ENCODE results near the gene PHC2. TPM values are rescaled to one million over a fixed set of nuclear protein-coding genes. Genes with fewer than 3 reads are reported as not detected.

PHC2 gene
- total RNA-seq, 1 donor from 2014 or later, result 109 TPM

DNA sequence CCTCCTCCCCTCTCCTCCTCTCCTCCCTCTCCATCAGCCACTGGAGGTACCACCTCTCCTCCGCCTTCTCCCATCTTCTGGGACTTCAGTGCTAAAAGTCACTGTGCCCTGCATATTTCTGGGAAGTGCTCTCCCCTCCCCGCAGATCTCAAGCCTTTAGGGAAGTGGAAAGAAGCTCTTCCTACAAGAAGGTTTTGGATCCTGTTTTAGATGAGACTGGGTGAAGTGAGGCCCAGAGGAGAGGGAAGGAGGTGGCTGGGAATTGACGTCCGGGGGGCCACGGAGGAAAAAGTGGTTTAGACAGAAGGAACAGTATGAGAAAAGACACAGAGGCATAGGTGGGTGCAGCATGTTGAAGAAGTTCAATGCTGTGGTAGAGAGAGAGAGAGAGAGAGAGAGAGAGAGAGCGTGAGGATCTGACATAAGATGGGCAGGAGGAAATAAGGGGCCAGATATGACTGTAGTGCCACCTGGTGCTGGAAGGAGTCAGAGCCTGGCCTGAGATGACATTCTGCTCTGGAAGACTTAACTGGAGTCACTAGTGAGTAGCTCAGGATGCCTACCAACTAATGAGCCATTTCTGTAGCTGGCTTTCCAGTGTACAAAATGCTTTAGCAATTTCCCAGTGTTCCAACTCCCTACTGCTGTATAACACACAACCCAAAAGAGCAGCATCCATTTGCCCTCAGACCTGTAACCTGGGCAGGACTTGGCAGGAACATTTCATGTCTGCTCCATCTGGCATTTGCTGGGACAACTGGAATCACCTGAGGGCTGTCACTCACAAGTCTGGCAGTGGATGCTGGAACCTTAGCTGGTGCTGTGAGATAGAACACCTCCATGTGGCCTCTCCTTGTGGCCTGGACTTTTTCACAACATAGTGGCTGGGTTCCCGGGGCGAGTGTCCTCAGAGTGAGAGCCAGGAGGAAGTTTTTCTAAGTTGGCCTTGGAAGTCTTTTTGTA, 24.9 kb upstream of the PHC2 start:
- intact Hi-C loops (cut with DNase I), result no loop called here
- DNase-seq (ENCODE audit: low spot score) (no peak), ATAC-seq (peak; percentile 87)

DNA sequence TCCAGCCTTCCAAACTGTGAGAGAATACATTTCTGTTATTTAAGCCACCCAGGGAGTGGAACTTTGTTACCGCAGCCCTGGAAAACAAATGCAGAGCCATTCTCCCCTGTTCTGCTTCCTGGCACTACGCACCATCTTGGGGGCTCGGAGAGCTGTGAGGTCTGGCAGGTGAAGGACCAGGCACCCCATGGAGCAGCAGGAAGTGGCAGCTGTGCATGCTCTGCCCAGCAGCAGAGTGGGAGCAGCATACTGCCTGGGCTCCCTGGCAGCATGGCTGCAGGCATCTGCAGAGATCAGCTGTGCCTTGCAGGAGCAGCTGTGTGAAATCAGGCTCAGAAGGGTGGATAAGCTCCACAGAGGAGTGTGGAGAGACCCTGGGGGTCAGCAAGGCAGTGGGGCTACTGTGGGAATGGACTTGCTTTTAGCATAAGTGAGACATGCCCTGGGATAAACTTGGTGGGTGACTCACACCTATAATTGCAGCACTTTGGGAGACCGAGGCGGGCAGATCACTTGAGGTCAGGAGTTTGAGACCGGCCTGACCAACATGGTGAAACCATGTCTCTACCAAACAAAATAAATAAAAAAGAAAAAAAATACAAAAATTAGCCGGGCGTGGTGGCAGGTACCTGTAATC, 23.9 kb upstream of the PHC2 start:
- no peak for ATAC-seq
- no peak for DNase-seq (ENCODE audit: low spot score)
- intact Hi-C loops (cut with DNase I), result no loop called here

DNA sequence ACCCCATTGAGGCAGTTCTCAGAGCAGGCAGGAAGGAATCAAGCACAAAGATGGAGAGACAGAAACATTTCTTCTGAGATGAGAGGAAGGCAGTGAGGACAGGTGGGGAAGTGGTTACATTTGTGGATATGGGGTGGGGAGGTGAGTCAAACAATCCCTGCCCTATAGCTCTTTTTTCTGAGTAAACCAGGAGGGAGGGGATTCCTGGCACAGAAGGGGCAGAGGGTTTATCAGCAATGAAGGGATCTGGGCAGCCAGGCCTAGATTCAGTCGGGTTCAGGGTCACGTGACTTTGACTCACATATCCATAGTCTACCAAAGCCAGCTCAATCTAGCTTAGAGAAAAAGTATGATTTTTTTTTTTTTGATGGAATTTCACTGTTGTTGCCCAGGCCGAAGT, 15.7 kb upstream of the PHC2 start:
- no peak for ATAC-seq
- intact Hi-C loops (cut with DNase I), result no loop called here
- DNase-seq (ENCODE audit: low spot score), result no peak

DNA sequence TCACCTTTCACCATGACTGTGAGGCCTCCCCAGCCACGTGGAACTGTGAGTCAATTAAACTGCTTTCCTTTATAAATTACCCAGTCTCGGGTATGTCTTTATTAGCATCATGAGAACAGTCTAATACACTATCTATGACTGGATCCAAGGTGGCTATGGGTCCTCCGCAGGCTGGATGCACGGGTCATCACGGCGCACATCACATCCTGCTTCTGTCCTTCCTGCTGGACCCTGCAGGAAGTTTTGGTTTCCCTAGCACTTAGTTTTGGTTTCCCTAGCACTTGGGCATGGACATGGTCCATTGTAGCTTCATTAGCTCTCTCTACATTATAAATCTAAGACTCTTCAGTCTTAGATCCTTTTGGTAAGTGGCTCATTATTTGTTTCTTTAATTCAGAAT, 14.2 kb upstream of the PHC2 start:
- intact Hi-C loops (cut with DNase I), result no loop called here
- no peak for DNase-seq (ENCODE audit: low spot score)
- no peak for ATAC-seq

DNA sequence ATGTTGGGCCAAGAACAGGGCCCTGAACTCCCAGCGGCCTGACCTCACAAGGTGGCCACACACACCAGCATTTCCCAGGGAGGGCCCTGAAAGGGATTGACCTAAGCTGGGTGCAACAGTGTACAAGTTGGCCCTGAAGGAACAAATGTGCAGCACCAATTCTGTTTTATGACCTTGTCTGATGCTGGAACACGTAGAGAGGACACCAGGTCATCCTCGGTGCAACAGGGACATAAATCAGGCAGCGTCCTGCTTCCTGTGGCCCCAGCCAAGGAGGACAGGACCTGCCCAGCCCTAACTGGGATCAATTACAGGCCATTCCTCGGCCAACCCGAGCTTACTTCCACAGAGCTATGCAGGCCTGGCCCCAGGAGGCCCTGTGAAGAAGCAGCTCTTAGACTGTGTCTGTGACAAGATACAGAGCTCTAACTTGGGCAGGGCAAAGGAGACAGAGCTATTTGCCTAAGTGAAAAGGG, 12.8 kb upstream of the PHC2 start:
- DNase-seq (ENCODE audit: low spot score) (no peak), ATAC-seq (peak; percentile 86)
- intact Hi-C loops (cut with DNase I), result no loop called here

DNA sequence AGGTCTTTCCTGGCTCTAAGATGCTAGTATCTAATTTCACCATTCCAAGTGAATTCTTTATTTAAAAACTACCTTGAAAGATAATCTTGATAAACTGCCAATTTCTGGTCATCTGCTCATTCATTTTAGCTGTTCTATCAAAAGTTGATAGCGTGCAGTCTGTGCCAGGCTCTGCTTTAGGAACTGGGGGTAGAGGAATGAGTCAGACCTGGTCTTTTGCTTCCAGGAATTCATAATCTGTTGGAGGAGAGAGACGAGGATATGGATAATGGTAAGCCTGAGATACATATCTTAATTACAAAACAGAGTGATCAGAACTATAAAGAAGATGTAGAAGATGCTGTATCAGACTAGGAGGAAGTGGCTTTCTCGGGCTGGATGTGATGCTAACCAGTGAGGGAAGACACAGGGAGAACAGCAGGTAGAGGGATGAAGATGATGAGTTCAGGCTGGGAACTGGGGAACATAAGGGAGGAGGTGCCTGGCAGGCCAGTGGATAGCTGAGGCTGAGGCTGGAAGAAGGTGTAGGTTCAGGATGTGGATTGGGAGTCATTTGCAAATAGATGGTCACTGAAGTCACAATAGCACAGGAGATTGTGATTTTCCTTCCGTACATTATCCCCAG, 12.3 kb upstream of the PHC2 start:
- DNase-seq (ENCODE audit: low spot score) (no peak), ATAC-seq (peak; percentile 35)
- intact Hi-C loops (cut with DNase I), result no loop called here

DNA sequence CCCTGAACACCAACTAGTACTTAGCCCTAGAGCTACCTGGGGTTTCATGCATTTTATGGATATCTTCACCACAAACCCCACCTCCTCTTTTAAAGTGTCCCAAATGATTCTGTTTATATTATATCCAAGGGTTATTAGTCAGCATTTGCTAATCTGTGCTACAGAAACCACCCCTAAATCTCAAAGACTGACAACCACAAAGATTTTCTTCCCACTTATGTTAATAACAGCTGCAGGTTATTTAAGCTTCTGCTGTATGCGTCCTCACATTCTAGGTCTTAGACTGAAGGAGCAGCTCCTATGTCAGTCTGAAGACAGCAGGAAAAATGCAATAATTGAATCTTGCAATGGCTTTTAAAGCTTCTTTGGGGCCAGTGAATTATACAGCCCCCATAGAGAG, 11.2 kb upstream of the PHC2 start:
- DNase-seq (ENCODE audit: low spot score), result no peak
- no peak for ATAC-seq
- intact Hi-C loops (cut with DNase I), result no loop called here

DNA sequence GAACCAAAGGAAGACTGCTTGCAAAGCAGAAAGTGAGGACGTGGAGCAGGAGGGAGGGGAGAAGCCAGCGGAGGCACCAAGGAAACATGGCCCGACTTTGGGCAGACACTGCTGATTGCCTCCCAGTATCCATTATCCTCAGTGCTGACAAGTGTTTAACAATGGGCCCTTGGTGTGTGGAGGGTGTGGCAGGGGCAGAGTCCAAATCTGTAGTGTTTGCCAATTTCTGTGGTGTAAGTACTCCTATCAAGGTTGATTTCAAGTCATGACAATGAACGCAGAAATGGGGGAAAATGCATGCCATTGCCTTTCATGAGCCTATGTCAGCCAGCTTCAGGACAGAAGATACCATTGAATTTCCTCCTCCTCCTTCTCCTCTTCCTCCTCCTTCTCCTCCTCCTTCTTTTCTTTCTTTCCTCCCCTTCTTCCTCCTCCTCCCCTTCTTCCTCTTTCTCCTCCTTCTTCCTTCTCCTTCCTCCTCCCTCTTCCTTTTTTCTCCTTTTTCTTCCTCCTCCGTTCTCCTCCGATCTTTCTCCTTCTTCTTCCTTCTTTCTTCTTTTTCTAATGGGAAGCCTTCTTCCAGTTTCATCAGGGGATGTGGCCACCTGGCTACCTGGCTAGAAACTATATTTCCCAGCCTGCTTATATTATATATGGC, 10.3 kb upstream of the PHC2 start:
- DNase-seq (ENCODE audit: low spot score) (no peak), ATAC-seq (no peak)
- intact Hi-C loops (cut with DNase I), result no loop called here

DNA sequence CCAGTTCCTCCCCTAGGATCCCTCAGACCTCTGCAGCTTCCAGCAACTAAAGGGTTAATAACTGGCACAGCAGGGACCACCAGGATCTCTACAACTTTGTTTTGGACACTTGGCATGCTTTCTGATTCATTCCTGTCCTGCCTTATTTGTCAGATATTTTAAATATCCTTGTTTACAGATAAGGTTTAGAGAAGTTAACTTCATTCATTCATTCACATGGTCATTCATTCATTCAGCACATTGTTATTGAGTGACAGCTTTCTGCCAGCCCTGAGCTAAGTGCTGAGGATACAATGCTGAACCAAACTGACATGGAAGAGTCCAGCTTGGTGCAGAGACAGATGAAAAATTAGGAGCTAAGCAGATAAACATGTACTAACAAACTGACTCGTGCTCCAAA, 8.8 kb upstream of the PHC2 start:
- ATAC-seq (no peak), DNase-seq (ENCODE audit: low spot score) (no peak)
- intact Hi-C loops (cut with DNase I), result no loop called here

DNA sequence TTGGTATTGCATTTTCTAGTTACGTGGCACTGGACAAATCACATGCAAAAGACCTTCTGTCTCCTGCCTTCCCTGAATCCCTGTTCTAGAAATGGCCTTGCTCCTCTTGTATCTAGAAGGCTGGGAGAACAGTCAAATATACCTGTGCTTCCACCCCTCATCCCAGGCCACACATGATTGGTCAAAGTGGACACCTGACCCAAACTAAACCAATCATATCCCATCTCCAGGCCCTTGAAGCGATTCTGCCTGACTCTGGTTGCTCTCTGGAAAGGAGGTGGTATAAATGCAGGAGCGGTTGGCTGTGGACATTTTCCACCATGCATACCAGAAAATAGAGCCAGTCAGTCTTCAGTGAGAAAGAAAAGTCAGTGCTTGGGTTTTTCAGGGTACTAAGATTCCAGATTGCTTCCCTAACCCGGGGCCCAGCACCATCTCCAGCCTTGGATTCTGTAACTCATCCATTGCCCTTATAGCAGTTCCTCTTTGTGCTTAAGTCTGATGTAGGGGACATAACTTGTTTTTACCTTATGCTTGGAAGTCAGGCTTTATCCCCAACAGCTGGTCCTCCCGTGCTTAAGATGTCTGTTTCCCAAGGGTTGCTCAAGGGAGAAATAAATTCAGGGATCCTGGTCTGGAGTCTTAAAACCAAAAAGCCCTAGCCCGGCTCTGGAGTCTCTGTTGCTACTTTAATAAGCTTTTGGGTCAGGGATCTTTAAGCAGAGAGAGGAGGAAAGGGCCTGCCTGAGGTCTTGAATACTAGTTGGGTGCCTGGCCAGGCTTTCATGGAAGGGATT, 7.7 kb upstream of the PHC2 start:
- intact Hi-C loops (cut with DNase I), result no loop called here
- ATAC-seq (no peak), DNase-seq (ENCODE audit: low spot score) (no peak)

DNA sequence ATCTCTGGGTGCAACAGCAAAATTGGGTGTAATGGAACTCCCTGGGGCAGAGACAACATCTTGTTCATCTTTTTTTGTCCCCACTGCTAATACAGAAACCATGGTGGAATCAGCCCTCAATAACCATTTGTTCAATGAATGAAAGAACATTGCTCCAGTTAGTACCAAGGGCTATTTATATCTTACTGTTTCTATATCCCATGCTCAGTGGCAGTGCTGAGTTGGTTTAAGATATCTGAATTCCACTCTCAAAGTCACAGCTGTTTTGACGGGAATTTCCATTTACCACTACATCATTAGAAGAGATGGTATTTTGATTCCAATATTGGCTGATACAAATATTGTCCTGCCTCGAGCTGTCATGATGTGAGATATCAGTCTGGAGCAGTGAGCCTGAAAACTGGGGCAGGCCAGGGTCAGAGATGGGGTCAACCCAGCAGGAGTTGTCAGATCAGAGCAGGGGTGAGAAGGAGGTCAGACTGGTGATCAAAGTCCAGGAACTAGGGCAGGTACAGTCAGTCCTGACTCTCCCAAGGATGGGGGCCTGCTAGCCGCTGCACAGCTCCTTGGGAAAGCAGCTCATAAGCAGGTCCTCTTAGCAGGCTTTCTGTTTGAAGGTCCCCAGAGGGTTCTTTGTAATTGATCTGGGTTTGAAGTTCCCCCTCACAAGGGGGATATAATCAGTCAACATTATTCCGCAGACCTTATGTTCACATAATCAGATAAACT, 5.8 kb upstream of the PHC2 start:
- intact Hi-C loops (cut with DNase I), result no loop called here
- DNase-seq (ENCODE audit: low spot score) (no peak), ATAC-seq (no peak)

DNA sequence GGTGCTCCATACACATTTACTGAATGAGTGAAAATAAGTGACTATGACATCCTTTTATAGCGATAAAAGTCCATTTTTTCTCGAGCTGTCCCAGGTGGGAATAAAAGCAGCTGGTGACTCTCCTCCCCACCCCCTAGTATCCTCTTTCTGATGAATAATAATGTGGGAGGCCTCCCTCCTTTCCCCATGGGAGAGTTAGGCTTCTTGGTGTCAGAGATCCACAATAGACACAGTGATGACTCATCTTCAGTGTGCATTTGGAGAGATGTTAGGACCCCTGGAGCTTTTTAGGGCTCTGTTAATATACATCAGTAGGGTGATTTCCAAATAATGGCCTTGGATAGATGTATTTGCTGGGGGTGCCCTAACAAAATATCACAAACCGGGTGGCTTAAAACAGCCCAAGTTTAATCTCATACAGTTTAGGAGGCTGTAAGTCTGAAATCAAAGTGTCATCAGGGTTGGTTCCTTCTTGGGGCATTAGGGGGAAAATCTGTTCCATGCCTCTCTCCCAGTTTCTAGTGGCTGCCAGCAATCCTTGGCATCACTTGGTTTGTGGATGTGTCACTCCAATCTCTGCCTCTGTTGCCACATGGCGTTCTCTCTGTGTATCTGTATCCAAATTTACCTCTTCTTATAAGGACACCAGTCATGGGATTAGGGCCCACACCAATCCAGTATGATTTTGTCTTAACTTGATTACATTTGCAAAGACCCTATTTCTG, 4.4 kb upstream of the PHC2 start:
- ATAC-seq, result no peak
- no peak for DNase-seq (ENCODE audit: low spot score)
- intact Hi-C loops (cut with DNase I), result no loop called here

DNA sequence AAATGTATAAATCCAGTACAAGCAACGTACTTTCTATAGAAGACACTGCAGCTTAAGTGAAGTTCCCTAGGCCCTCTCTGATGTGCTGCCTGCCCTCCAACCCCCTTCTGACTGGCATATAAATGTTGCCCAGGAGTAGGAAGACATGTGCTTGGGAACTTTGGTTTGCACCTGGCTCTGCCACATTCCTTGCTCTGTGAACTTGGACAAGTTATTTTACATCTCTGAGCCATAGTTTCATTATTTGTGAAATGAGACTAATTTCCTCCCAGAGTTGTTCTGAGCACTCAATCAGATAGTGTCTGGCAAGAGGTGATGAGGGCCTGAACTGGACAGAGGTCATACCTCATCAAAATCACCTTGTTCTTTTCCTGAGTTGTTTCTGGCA, 3.5 kb upstream of the PHC2 start:
- ATAC-seq, result no peak
- intact Hi-C loops (cut with DNase I), result no loop called here

DNA sequence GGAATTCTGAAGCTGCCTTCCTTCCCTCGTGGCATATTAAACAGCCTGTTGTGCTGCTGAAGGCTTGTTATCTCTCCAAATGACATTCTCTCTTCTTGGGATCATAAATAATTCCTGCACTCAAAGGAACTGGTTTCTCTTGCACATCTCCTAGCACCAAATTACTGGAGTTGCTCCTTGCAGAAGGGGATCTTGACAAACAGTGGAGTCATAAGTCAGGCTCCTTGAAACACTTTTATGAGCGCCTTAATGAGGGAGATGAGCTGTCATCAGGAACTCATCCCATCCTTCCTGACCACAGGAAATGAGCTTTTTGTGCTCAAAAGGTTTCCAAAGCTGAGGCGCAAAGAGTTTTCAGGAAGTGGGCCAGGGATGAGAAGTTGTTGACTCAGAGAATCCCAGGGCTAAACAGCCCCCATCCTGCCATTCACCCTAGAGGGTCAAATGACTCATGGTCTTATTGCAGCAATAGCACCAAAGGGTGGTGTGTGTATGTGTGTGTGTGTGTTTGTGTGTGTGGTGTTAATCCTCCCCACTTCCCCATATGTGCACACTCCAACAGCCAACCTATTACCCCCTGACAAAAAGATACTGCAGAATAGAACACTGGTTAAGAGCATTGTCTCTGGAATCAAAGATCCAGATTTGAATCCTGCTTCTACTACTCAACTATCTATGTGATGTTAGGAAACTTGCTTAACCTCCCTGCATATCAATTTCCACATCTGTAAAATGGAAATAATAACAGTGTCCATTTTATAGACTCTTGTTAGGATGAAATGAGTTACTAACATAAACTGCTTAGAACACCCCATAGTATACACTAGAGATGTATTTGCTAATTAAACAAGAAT, 2.8 kb upstream of the PHC2 start:
- DNase-seq (ENCODE audit: low spot score), result peak; percentile 66
- peak; percentile 76 for ATAC-seq
- intact Hi-C loops (cut with DNase I), result no loop called here

More for the DNA sequence above, 3.5 kb upstream of the PHC2 start:
- DNase-seq (ENCODE audit: low spot score), result no peak

DNA sequence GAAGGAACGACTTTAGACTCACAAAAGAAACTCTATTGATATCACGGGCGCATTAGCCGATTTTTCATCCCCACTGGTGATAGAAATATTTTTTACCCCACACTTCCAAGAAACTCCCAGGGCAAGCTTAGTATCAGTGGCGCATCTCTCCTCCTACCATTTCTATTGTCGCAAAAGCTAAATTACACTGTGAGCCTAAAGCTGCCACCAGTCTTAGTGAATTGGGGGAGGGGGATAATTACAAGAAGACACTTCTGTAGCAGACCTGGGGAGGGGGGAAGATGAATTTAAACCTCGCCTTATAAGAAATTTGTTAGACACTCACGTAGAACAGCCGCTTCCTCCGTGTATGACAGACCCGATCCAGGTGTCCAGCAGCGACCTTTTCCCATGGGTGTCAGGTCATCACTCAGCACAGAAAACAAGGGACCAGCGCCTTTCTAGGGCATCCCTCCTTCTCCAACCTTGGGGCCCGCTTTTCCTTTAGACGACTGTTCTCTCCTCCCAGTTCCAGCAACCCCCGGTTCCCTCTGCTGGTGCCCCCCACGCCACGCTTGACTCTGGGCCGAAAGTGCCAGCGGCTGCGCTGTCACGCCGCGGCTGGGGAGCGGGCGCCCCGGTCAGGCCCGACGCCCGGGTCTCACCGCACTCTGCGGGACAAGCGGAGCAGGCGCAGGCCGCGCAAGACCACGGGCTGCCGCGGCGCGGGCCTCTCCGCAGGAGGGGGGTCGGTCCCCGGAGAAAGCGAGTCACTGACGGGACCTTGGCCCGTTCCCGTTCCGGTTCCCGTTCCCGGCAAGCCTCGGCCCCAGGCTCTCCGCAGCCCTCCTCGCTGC, 821 bp downstream of the PHC2 start:
- peak; percentile 63 for DNase-seq (ENCODE audit: low spot score)
- no peak for ATAC-seq
- intact Hi-C loops (cut with DNase I), result loop anchor here (1.0 kb wide), 1 partner anchor 45 kb away; no protein-coding TSS in a partner anchor

DNA sequence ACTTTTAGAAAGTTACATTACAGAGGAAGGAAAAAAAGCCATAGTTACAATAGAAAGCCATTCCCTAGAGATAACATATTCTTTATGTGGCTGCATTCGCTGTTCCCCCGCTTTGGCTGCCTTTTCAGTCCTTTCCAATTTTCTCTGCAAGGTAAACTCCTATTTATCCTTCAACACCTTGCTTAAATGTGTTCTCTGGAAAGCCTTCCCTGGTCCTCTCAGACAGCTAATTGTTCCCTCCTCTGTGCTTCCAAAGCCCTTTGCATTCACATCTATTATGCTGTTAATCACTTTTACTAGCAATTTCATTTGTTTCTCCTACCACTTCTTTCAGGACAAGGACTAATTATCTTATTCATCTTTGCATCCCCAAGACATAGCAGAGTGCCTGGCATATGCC, 1.6 kb downstream of the PHC2 start:
- ATAC-seq, result no peak
- DNase-seq (ENCODE audit: low spot score), result no peak
- intact Hi-C loops (cut with DNase I), result loop anchor here (1.0 kb wide), 1 partner anchor 44 kb away; no protein-coding TSS in a partner anchor

Data from sciatic nerve (tissue), 2 donors.